GM13976 (cell line): ENCODE results near the gene CBX8.

Source experiments
- DNase-seq: peaks from one replicate; pipeline ENCODE4 v3.0.0; 2012; ENCODE audit warnings: low spot score
- CTCF ChIP-seq: IDR thresholded peaks from 2 replicates; pipeline ENCODE4 v1.5.1; 2012; ENCODE audit warnings: borderline replicate concordance, mild to moderate bottlenecking; ENCODE audit not compliant: insufficient read depth; ENCODE audit errors: extremely low read depth, missing control alignments, control extremely low read depth
- in situ Hi-C: fragments of 300-500 bp; cut with MboI; formaldehyde crosslinking; loops from one replicate; pipeline ENCODE4 v1.12.0; 2022; ENCODE audit warnings: low sequenced_read_pairs, mixed read lengths, inconsistent platforms; ENCODE audit not compliant: unreplicated experiment

The CBX8 gene

GRCh38 chr17:79810130-79811010 is 13.5 kb upstream of the CBX8 start:
- in situ Hi-C loops: no loop called here
- TF ChIP-seq CTCF: no peak
- DNase-seq: peak; percentile 93

- TF ChIP-seq CTCF: no peak
- in situ Hi-C loops: loop anchor here (5.0 kb wide), 1 partner anchor 33 kb away; no protein-coding TSS in a partner anchor
- DNase-seq: no peak
Measured at GRCh38 chr17:79809530-79810129, 12.8 kb upstream of the CBX8 start.

- DNase-seq: no peak
- in situ Hi-C loops: loop anchor here (5.0 kb wide), 1 partner anchor 33 kb away; no protein-coding TSS in a partner anchor
- peak; percentile 34 for TF ChIP-seq CTCF
Measured at GRCh38 chr17:79808763-79809529, 12.1 kb upstream of the CBX8 start.

GRCh38 chr17:79806863-79807720 is 10.2 kb upstream of the CBX8 start:
- no peak for DNase-seq
- TF ChIP-seq CTCF: no peak
- in situ Hi-C loops: loop anchor here (5.0 kb wide), 1 partner anchor 35 kb away; no protein-coding TSS in a partner anchor

GRCh38 chr17:79806446-79806760 is 9.5 kb upstream of the CBX8 start:
- in situ Hi-C loops: loop anchor here (5.0 kb wide), 1 partner anchor 36 kb away; no protein-coding TSS in a partner anchor
- TF ChIP-seq CTCF: no peak
- DNase-seq: no peak
